HG02840 (cell line): ENCODE data around the gene PXYLP1.

ENCODE experiments used
- ATAC-seq: cut with Tn5 transposase; IDR thresholded peaks from one replicate; pipeline ENCODE4 v1.9.1; 2021; ENCODE audit warnings: mild to moderate bottlenecking, moderate library complexity, moderate number of reproducible peaks; ENCODE audit not compliant: unreplicated experiment, low FRiP score

The PXYLP1 gene

DNA sequence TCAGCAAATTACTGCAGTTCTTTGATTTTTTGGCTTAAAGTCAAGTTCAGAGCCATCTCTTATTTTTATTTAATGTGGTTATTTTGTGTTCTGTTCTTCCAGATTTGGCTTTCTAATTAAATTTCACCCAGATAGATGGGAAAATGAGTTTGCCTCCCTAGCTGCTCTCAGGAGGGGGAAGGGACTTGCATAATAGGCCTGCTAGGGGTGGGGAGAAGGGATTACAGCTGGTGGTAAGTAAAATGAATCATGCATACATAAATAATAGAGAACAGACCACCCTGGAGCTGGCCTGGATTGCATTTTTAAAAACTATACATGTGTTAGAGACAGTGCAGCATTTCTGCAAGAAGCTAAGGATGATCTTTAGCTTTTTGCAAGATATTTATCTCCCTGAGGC lies 3.9 kb upstream of the PXYLP1 start:
- ATAC-seq, result no peak

DNA sequence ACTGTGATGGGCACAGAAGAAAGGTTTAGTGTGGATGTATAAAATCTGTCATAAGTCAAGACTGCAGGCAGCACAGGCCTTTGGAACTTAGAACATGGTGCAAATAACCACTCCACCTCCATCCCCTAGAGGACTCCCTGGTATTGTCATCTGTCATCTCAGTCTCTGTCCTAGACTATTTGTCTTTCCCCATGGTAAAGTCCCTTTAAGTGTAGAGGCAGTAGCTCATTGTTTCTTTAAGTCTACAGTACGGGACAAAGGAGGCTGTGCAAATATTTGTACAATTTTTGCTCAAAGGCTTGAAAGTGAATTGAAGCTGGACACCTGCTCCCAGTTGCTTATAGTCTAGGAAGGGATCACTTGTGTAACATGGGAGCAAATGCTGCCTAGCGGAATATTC lies 3.2 kb upstream of the PXYLP1 start:
- no peak for ATAC-seq

DNA sequence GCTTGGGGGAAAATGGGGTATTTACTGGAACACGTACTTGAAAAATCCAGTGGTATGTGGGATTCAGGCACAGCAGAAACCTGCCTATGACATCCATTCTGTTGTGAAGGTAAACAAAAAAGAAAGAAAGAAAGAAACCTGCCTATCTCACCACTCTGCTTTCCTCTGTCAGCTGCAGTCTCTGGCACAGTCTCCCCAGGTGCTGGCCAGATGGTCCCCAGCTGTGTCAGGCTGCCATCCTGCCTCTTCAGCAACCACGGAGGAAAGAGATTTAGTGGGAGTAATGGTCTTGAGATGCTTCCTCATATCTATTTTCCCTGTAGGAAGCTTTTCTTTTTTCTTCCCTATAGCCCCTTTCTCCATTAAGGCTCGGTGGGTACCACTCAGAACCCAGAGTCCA lies 2.5 kb upstream of the PXYLP1 start:
- ATAC-seq, result no peak

DNA sequence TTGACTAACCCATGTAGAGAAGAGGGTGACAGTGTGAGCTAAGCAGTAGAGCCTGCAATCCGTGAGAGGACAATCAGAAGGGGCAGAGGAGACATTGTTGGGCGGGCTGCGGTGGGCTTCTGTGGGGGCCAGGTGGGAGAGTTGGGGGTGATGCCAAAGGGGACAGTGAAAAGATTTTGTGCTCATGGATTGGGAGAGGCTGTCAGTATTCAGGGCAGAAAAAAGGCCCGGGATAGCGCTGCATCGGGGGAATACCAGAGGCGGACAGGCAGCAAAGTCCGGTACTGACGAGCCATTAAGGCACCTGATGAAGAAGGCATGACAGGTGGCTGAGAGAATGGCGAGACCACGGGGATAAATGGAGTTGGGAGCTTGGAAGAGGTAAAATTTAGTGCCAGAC lies 1.3 kb upstream of the PXYLP1 start:
- ATAC-seq, result no peak

DNA sequence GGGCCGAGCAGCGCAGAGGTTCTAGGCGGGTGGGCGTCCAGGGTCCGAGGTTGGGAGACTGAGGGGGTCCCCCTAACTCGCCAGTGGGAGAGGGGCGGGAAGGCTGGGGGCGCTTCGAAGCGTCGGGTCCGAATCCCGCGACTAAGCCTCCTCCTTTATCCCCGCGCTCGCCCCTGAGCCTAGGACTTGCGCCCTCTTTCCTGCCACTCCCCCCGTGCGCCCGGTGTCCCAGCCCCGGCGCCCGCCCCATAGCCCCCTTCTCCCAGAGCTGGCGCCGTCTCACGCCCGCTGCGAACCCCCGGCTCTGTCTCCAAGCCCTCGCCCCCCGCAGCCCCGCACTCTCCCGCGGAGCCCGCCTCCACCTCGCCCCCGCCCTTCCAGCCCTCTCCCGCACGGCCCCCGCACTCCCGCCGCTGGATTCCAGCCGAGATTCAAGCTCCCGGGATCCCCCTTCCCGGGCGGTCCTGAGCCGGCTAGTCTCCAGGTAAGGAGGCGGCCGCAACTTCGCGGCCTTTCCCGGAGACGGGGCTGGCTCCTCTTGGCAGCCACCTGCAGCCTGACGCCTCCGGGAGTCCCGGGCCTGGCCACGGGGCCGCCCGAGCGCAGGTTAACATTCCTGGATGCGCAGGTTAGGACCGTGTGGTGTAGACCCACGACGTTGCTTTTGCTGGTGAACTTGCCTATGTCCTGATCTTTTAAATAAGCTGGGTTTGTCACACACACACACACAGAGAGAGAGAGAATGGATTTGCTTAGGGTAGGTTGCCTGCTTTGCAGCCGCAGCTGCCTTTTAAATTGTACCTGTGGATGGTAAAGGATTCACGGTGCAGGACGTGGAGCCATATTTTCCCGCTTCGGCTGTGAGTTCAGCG lies 563 bp downstream of the PXYLP1 start:
- ATAC-seq, result no peak

DNA sequence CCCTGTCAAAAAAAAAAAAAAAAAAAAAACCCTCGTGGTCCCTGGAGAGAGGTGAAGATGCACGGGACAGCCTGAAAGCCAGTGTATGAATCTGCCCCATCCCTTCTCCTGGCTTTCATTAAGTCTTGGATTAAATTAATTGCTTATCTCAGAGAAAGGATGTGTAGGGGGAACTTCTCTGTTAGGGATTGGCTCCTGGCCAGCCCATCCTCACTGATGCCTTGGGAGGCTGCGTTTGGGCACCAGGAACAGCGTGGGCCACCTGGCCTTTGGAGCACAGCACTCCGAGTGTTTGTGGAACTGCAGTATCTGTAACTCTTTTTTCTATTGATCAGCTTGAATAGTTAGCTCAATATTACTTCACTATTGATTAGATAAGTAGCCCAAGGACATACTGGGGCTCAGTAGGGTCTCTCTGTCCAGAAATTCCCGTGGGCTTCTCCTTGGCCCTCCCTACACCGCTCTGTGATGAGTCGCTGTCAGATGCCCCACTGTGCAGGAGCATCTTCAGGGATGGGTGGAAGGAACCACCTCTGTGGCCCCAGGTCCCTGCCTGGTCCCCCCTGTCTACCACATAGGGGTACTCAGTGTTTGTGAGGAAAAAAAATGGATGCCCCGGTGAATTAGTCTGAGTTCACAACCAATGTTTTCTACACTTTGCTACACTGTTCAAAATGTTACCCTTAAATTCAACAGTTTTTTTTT lies 2.0 kb downstream of the PXYLP1 start:
- ATAC-seq, result no peak

DNA sequence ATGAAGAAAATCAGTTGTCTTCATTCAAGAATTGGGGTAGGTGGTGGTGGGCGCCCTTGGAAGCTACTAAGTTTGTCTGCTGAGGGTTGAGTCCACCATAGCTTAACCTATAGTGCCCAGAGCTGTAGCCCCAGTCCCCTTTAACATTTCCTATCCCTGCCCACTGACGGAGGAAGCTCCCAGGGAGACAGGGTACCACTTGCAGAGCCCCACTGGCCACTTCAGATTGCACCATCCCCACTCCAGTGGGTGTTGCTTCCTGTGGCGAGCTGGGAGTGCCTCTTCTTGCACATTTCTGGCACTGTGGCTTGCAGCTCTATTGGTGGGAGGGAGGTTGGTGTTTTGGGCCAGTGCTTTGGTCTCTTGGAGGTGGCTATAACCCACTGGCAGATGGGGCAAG lies 2.7 kb downstream of the PXYLP1 start:
- no peak for ATAC-seq

DNA sequence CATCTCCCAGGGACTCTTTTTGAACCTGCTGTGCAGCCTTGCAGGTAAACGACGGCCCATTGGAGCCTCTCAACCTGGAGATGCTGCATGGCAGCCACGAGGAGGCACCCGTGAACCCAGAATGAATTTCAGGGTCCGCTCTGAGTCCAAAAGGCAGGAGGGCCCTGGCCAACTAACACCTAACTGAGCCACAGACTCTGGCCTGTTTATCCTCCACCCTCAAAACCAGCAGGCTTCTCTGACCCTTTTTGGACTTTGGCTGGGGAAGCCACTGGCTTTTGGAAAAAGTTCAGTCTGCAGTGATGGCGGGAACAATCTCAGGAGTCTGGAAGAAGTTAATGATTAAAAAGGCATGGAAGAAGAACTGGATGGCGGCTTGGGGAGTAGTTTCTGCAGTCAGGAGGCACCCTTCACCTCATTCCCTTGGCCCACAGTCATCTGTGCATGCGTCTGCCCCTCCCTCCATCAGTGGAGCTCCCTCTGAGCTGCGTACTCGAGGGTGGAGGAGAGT lies 4.1 kb downstream of the PXYLP1 start:
- no peak for ATAC-seq

DNA sequence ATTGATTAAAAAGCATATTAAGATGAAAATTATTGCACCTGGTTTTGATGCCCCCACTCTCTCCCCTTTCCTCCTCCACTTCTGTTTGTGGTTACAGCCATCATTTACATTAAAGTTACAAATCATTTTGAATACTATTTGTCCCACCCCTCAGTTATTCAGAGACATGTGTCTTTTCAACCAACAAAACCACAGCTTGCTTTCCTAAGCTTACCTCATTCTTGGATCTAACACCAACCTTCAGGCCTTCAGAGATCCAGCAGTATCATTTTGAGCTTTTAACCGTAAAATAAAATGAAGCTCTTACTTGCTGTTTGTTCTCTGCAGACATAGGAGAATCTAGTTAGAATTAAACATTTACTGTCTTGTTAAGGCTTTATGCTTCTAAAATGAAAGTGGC lies 4.7 kb downstream of the PXYLP1 start:
- no peak for ATAC-seq

DNA sequence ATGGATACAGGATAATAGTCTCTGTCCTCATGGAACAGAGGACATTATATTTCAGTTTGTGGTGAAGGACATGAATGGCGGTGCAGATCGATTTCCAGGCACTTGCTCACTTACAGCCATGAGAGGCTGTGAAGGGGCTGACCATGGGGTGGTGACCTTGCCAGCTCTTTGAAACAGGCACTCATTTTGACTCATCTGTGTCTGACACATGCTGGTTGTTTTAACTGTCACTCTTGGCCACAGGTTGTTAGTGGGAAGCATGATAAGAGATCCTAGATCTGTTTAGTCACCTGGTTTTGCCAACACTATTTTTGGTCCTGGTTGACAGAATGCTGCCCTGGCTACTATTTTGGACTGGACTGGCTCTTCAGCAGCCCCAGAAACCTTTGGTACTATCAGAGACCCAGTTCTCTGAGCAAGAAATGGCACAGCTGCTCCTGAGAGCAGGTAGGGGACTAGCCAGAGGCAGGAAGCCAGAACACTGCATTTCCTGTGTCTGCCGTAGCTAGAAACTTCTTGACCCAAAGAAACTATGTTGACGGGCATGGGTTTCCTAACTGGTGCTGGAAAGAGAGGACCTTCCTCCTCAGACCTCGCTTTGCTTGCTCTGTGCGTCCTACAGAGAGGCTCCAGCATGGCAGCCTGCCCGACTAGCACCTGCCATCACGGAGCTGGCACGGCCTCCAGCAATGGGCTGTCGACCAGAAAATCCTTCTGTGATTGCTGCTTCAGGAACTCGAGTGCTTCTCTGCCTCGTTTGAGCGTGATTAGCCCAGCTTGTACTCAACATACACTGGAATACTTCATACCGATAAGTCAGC lies 6.3 kb downstream of the PXYLP1 start:
- ATAC-seq, result no peak

DNA sequence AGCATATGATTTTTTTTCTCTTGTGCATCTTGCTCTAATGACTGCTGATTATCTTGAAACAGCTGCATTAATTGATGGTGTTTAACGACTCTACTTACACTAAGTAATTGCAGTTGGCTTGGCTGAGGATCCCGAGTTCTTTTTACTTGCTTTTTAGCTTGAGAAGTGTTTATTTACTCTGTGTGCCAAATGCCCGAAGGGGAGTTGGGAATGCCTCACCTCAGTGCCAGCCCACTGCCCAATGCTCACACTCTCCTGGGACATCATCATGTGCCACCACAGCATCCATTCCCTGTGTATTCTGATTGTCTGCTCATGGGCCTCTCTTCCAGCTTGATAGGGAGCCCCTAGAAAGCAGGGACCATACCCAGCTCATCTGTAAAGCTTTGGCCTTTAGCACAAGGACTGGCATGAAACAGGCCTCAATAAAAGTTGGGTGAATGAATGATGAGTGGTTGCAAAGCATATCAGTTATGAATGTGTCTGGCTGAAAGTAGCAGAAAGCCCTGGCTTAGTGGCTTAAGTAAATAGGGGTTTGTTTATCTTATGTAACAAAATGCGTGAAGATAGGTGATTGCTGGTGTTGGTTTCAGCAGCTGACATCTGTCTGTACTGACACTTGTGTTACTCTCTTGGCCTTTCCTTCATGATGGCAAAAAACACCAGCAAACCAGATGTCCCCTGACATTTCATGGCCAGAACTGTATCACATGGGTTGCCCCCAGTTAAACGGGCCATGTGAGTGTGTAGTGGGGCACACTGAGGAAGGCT lies 8.1 kb downstream of the PXYLP1 start:
- ATAC-seq, result no peak

DNA sequence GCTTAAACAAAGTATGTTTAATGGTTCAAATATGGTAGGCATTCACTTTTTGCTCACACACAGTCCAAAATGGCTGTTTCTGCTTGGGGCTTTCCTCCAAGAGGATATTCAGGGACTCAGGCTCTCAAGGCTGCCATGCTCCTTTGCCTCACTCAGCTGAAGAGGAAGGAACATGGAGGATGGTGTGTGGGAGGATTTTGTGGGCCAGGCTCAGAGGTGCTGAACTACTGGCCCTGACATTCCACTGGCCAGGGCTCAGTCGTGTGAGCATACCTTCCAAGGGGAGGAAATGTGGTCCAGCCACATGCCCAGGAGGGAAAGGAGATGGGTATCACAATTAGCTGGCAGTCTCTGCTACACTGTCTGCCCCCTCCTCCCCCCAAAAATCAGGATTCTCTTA lies 8.7 kb downstream of the PXYLP1 start:
- no peak for ATAC-seq

DNA sequence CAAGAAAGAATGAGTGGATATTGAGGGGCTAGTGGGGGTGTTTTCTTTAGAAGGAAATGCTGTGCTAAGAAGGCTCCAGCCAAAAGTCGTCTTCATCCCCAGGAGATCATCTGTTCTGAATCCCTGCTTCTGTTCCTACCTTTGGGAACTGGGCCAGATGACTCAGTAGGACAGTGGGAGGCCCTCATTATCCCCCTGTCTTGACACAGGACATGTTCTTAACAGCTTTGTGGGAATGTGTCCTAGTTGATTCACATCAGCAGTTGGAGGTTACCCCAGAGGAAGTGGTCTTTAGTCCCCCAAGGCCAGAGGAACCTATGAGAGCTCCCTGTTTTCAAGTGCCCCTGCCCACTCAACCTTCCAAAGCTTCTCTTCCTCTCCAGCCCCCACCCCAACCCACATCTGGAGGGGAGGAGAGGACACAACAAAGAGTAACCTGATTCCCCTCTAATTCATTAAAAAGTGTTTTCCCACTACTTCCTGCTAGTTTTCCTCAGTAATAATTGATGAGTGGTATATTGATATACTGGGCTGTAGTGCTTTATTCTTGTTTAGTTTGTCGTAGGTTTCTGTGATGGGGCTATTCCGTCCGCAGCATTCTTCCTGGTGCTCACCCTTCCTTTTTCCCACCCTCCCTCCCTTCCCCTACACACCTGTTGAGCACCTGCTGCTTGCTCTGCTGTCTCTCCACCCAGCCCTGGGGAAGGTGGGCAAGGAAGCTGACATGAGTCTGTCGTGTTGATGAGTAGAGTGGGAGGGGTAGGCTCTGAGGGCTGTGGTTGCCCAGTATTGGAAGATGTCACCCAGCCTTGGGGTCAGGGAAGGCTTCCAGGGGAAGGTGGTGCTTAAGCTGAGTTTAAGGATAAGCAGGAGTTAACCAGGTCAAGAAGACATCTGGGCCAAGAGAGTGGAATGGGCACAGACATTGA lies 9.3 kb downstream of the PXYLP1 start:
- ATAC-seq, result no peak

DNA sequence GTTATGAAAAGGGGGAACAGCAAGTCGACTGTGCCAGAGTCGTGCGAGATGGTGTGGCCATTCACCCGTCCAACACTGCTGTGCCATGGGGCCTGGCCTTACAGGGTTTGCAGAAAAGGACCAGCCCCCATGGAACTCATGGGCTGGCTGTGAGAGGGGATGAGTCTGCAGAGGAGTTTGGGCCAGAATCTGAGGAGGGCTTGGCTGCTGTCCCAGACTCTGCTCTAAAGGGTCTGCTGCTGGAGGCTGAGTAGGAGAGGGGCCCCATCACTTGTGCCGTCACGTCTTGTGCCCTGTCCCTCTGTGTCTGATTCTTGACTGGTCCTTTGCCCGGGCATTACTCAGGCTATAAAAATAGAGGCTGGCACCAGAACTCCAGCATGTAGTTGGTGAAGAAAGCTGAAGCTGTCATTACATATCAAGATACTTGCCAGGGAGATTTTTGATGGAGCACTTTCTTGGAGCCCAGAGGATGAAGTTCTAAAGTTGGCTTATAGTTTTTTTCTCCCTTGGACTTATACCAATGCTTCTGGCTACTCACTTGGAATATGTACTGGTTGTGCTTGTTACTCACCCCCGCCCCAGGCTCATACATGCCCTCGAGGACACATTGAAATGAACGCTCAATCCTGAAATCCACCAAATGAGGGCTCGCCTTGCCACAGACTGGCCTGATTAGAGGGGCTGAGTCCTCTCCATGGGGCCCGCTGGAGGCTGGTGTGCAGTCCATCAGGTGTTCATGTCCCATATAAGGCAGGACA lies 10.2 kb downstream of the PXYLP1 start:
- no peak for ATAC-seq

DNA sequence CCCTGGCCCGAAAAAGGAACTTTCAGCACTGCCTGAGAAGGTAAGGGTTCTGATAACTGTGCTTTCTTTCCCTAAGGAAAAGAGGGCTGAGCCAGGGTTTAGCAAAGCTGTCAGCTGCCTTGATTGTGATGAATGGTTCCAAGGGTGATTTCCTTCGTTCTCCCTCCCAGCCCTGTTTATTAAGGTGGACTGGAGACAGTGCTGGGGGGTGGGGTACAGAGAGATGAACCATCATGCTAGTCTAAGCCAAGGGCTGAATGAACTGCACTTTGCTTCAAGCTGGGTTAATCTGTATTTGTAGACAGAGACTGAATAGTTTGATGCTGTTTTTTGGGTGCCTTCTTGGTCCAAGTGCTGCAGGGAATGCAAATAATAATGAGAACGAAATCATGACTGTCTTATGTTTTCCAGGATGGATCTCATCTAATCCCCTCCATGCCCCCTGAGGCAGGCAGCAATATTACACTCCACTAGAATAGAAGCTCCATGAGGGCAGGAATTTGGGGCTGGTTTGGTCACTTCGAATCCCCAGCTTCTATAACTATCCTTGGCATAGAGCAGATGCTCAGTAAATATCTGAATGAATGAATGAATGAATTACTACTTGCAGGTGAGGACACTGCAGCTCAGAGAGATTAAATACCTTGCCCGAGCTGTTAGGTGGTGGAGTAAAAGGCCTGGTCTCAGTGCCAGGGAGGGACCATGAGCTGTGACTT lies 10.9 kb downstream of the PXYLP1 start:
- ATAC-seq, result no peak

DNA sequence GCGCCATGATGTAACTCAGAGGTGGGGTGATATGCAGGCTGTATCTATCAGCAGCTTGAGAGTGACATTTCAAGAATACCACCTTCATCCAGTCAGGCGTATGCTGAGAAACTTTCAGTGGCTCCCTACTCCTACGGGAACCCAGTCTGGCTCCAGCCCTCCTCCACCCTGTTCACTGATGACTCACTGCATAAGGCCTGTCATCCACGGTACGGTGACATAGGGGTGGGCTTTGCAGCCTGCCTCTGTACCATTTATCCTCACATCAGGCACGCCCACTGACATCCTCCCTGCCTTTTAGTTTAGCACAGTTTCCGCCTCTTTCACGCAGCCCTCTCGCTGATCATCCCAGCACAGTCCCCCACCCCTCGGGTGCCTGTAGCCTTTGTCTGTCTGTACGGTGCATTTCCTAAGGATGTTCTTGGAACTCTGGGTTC lies 11.7 kb downstream of the PXYLP1 start:
- ATAC-seq, result no peak

DNA sequence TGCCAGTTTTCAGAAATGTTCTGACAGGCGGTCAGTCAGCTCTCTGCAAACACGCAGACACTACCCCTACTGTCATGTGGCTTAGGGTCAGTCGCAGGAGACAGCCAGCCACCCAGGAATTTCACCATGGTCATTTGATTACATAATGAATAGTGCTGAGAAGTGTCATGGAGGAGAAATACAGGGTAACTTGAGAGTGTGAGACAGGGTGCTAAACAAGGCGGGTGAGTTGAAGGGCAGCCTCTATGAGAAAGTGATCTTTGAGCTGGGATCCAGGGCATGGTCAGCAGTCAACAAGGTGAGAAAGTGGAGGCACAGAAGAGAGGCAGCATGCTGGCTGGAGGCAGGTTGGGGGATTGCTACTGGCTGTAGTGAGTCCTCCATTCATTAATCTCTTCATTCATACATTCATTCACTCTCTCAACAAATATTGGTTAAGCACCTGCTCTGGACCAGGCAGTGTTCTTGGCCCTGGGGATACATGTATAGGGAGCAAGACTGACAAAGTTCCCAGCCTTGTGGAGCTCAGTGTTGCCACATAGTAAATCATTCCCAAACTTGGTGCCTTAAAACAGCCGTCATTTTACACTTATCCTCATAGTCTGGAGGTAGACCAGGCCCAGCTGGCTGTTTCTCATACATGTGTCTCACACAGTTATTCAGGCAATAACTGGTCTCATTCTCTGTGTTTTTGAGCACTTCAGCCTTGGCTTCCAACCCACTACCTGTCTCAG lies 14.8 kb downstream of the PXYLP1 start:
- ATAC-seq, result no peak
